ACC112 (cell line): Measurements from ENCODE around the gene SKIC2.
"Not testable (repeated sequence)": the region's sequence is repeated elsewhere in the genome, so short reads cannot be mapped to it uniquely, and the experiment has no call there.

Experiments
- H2AFZ ChIP-seq: fragments of 200-600 bp; sonication (generic); one replicate; pipeline ENCODE4 v1.6.0; 2017; ENCODE audit warnings: antibody characterized with exemption, low read length; ENCODE audit not compliant: unreplicated experiment
- H3K27ac ChIP-seq: fragments of 200-600 bp; sonication (generic); 2 replicates; pipeline ENCODE4 v1.5.1; 2014; ENCODE audit warnings: low read depth, mild to moderate bottlenecking, antibody characterized with exemption, low read length, moderate library complexity
- H3K27me3 ChIP-seq: fragments of 200-600 bp; sonication (generic); 2 replicates; pipeline ENCODE4 v1.6.1; 2014; ENCODE audit warnings: mild to moderate bottlenecking, antibody characterized with exemption, low read length, moderate library complexity, mixed read lengths; ENCODE audit not compliant: insufficient read depth
- H3K36me3 ChIP-seq: fragments of 200-600 bp; sonication (generic); 2 replicates; pipeline ENCODE4 v1.6.1; 2016; ENCODE audit warnings: mild to moderate bottlenecking, antibody characterized with exemption, low read length, moderate library complexity, mixed read lengths; ENCODE audit not compliant: insufficient read depth
- H3K4me1 ChIP-seq: fragments of 200-600 bp; sonication (generic); one replicate; pipeline ENCODE4 v1.6.1; 2016; ENCODE audit warnings: low read length, mixed read lengths; ENCODE audit not compliant: insufficient read depth, unreplicated experiment, control insufficient read depth
- H3K4me3 ChIP-seq: fragments of 200-600 bp; sonication (generic); 2 replicates; pipeline ENCODE4 v1.5.1; 2014; ENCODE audit warnings: mild to moderate bottlenecking, low read depth, low read length
- H3K79me2 ChIP-seq: fragments of 200-600 bp; sonication (generic); one replicate; pipeline ENCODE4 v1.6.0; 2016; ENCODE audit warnings: low read length; ENCODE audit not compliant: control insufficient read depth, unreplicated experiment, insufficient read depth

The SKIC2 gene

GRCh38 chr6:31968791-31969711, 10.1 kb downstream of the SKIC2 start:
- peaks cover 27% of the 10 kb centered on the region for H3K79me2 ChIP-seq
- no peaks in the 10 kb centered on the region for H3K27me3 ChIP-seq
- no peak overlapping the region for H2AFZ ChIP-seq
- peak overlapping the region; percentile 24 for H3K27ac ChIP-seq
- H3K4me3 ChIP-seq: peak overlapping the region; percentile 89; the same call in 1 of the 2 replicates
- no peaks in the 10 kb centered on the region for H3K36me3 ChIP-seq
- H3K4me1 ChIP-seq: peaks cover 27% of the 10 kb centered on the region

- Histone ChIP-seq H3K27ac (peak overlapping the region; percentile 90), H3K4me1 (peaks cover 27% of the 10 kb centered on the region), H3K79me2 (peaks cover 27% of the 10 kb centered on the region), H2AFZ (no peak overlapping the region), H3K4me3 (peak overlapping the region; percentile 89), H3K36me3 (no peaks in the 10 kb centered on the region), H3K27me3 (no peaks in the 10 kb centered on the region)
These were observed 11.0 kb downstream of the SKIC2 start for GRCh38 chr6:31969712-31970603.

- Histone ChIP-seq H3K79me2 (peaks cover 27% of the 10 kb centered on the region), H3K4me3 (peak overlapping the region; percentile 89), H3K27me3 (no peaks in the 10 kb centered on the region), H3K27ac (peak overlapping the region; percentile 90), H3K36me3 (no peaks in the 10 kb centered on the region), H3K4me1 (peaks cover 27% of the 10 kb centered on the region), H2AFZ (no peak overlapping the region)
These were observed 11.8 kb downstream of the SKIC2 start for GRCh38 chr6:31970604-31971271.

- no peaks in the 10 kb centered on the region for H3K36me3 ChIP-seq
- peak overlapping the region; percentile 89 for H3K4me3 ChIP-seq
- peak overlapping the region; percentile 47 for H2AFZ ChIP-seq
- no peaks in the 10 kb centered on the region for H3K27me3 ChIP-seq
- H3K27ac ChIP-seq: peak overlapping the region; percentile 90
- peaks cover 27% of the 10 kb centered on the region for H3K79me2 ChIP-seq
- peaks cover 27% of the 10 kb centered on the region for H3K4me1 ChIP-seq
These were observed 12.5 kb downstream of the SKIC2 start for GRCh38 chr6:31971279-31971992.

GRCh38 chr6:31971993-31972708, 13.2 kb downstream of the SKIC2 start, which contains the start of gene DXO:
Gene DXO (minus strand): TSS chr6:31972138. CDS start chr6:31971675, 463 bp downstream.
- Histone ChIP-seq H3K4me3 (peak within 1 kb of the TSS; percentile 89), H2AFZ (peak within 1 kb of the TSS; percentile 47), H3K36me3 (no peaks in the 10 kb centered on the region), H3K4me1 (peaks cover 27% of the 10 kb centered on the region), H3K27ac (peak within 1 kb of the TSS; percentile 90), H3K79me2 (peaks cover 27% of the 10 kb centered on the region), H3K27me3 (no peaks in the 10 kb centered on the region)

GRCh38 chr6:31972709-31973350, 13.9 kb downstream of the SKIC2 start:
- no peaks in the 10 kb centered on the region for H3K36me3 ChIP-seq
- peaks cover 27% of the 10 kb centered on the region for H3K4me1 ChIP-seq
- peak overlapping the region; percentile 4 for H2AFZ ChIP-seq
- peaks cover 27% of the 10 kb centered on the region for H3K79me2 ChIP-seq
- peak overlapping the region; percentile 90 for H3K27ac ChIP-seq
- peak overlapping the region; percentile 89 for H3K4me3 ChIP-seq
- H3K27me3 ChIP-seq: no peaks in the 10 kb centered on the region

GRCh38 chr6:31976065-31976464, 17.1 kb downstream of the SKIC2 start:
- peaks cover 11% of the 10 kb centered on the region for H3K4me1 ChIP-seq

GRCh38 chr6:31977816-31978431, 18.9 kb downstream of the SKIC2 start:
- Histone ChIP-seq H3K36me3 (no peaks in the 10 kb centered on the region), H2AFZ (no peak overlapping the region), H3K4me1 (peaks cover 10% of the 10 kb centered on the region), H3K79me2 (peaks cover 9% of the 10 kb centered on the region), H3K27ac (no peak overlapping the region), H3K27me3 (no peaks in the 10 kb centered on the region), H3K4me3 (no peak overlapping the region)

More at GRCh38 chr6:31976065-31976464, 17.1 kb downstream of the SKIC2 start:
- not testable (repeated sequence) for H2AFZ ChIP-seq, H3K4me3 ChIP-seq, H3K27ac ChIP-seq, H3K27me3 ChIP-seq, H3K36me3 ChIP-seq
- peaks cover 19% of the 10 kb centered on the region for H3K79me2 ChIP-seq

GRCh38 chr6:31978831-31979230, 19.9 kb downstream of the SKIC2 start:
- no peak overlapping the region for H3K4me3 ChIP-seq
- no peaks in the 10 kb centered on the region for H3K36me3 ChIP-seq
- H3K4me1 ChIP-seq: peaks cover 1% of the 10 kb centered on the region
- H3K79me2 ChIP-seq: no peaks in the 10 kb centered on the region
- H3K27ac ChIP-seq: no peak overlapping the region
- no peak overlapping the region for H2AFZ ChIP-seq
- no peaks in the 10 kb centered on the region for H3K27me3 ChIP-seq
